NCI-H82 (cell line): ENCODE data around the gene CEP170B.
"Not testable (repeated sequence)": the region's sequence is repeated elsewhere in the genome, so short reads cannot be mapped to it uniquely, and the experiment has no call there.

Experiments used
- DNase-seq: peaks from one replicate; lab custom pipeline; 2025; lab: John Stamatoyannopoulos, UW

CEP170B gene

GRCh38 chr14:104865081-104865630 lies at the start of gene CEP170B:
Gene CEP170B (plus strand): TSS chr14:104865268. CDS start chr14:104868451, 3,183 bp downstream.
- peak; percentile 28 for DNase-seq

GRCh38 chr14:104816616-104816884 lies 48.5 kb upstream of the CEP170B start:
- DNase-seq = no peak

GRCh38 chr14:104817930-104818713 lies 46.9 kb upstream of the CEP170B start:
- DNase-seq = no peak

- no peak for DNase-seq
Observed at GRCh38 chr14:104818714-104819161, 46.3 kb upstream of the CEP170B start.

- DNase-seq = no peak
Observed at GRCh38 chr14:104819361-104819781, 45.7 kb upstream of the CEP170B start.

GRCh38 chr14:104820669-104821228 lies 44.3 kb upstream of the CEP170B start:
- peak; percentile 75 for DNase-seq

- DNase-seq = no peak
Observed at GRCh38 chr14:104821229-104821945, 43.7 kb upstream of the CEP170B start.

GRCh38 chr14:104821971-104822608 lies 43.0 kb upstream of the CEP170B start:
- no peak for DNase-seq

GRCh38 chr14:104822821-104823615 lies 42.0 kb upstream of the CEP170B start:
- no peak for DNase-seq

GRCh38 chr14:104824353-104824997 lies 40.6 kb upstream of the CEP170B start:
- no peak for DNase-seq

GRCh38 chr14:104826189-104826860 lies 38.7 kb upstream of the CEP170B start:
- peak; percentile 83 for DNase-seq

- DNase-seq = peak; percentile 40
Observed at GRCh38 chr14:104826861-104827176, 38.2 kb upstream of the CEP170B start.

GRCh38 chr14:104827177-104828055 lies 37.7 kb upstream of the CEP170B start:
- peak; percentile 81 for DNase-seq

- no peak for DNase-seq
Observed at GRCh38 chr14:104830781-104831180, 34.3 kb upstream of the CEP170B start.

GRCh38 chr14:104836171-104836935 lies 28.7 kb upstream of the CEP170B start:
- DNase-seq = not testable (repeated sequence)

- DNase-seq = no peak
Observed at GRCh38 chr14:104841730-104842129, 23.3 kb upstream of the CEP170B start.

- no peak for DNase-seq
Observed at GRCh38 chr14:104843006-104843405, 22.1 kb upstream of the CEP170B start.

- DNase-seq = no peak
Observed at GRCh38 chr14:104843442-104844305, 21.4 kb upstream of the CEP170B start.
